Kidney (tissue), 14 donors: ENCODE results near the gene SOX6. TPM values are rescaled to one million over a fixed set of nuclear protein-coding genes. Genes with fewer than 3 reads are reported as not detected.

Source experiments
- DNase-seq, 5 donors: peaks; one replicate each; pipeline ENCODE4 v3.0.0-alpha.2; 2013 to 2020
- FAIRE-seq: peaks from 2 replicates; lab custom pipeline; 2012; peaks lifted over from hg19 to GRCh38; lab: Jason Lieb, UNC
- H3K27ac ChIP-seq, 2 donors: one replicate each; pipeline ENCODE4 v1.7.0; 2013; ENCODE audit warnings: low read depth in 2 of 2, low read length in 2 of 2, inconsistent platforms in 1 of 2
- H3K27me3 ChIP-seq: one replicate; pipeline ENCODE4 v1.7.1; 2013; ENCODE audit warnings: low read length, inconsistent platforms; ENCODE audit not compliant: control insufficient read depth, insufficient read depth
- H3K36me3 ChIP-seq, 3 donors: one replicate each; pipeline versions ENCODE4 v1.7.0 to v1.7.1; 2013; ENCODE audit warnings: low read length in 3 of 3, control low read depth in 1 of 3, inconsistent platforms in 1 of 3; ENCODE audit not compliant: insufficient read depth in 3 of 3, control insufficient read depth in 2 of 3
- H3K4me1 ChIP-seq, 3 donors: one replicate each; pipeline versions ENCODE4 v1.7.0 to v1.7.1; 2013; ENCODE audit warnings: low read length in 3 of 3, inconsistent platforms in 1 of 3, low read depth in 1 of 3; ENCODE audit not compliant: control insufficient read depth in 2 of 3, insufficient read depth in 2 of 3
- H3K4me3 ChIP-seq, 3 donors: one replicate each; pipeline versions ENCODE4 v1.7.0 to v1.8.1; 2013; ENCODE audit warnings: low read length in 3 of 3, control low read depth in 1 of 3, inconsistent platforms in 1 of 3
- H3K9ac ChIP-seq, 3 donors: one replicate each; pipeline versions ENCODE4 v1.7.0 to v1.7.1; 2013; ENCODE audit warnings: low read length in 3 of 3, control low read depth in 1 of 3, inconsistent platforms in 1 of 3
- H3K9me3 ChIP-seq, 3 donors: one replicate each; pipeline versions ENCODE4 v1.7.0 to v1.7.1; 2013; ENCODE audit warnings: low read length in 3 of 3, control low read depth in 1 of 3, inconsistent platforms in 1 of 3; ENCODE audit not compliant: control insufficient read depth in 2 of 3, insufficient read depth in 1 of 3
- intact Hi-C: fragments of 100-400 bp; cut with DNase I; formaldehyde crosslinking; loops from one replicate; pipeline ENCODE4 v1.11.1; 2022
- polyA plus RNA-seq: library from polyadenylated mRNA; stranded (reverse); fragments of 350-450 nt; fragmentation: Illumina TruSeq; extraction: RNeasy Lipid Tissue Mini Kit (QIAGEN cat#74804); gene quantifications from one replicate; pipeline ENCODE4 v1.2.3, GENCODE V29; 2014; ENCODE audit warnings: low read depth, low replicate concordance; ENCODE audit not compliant: insufficient read depth
- total RNA-seq: library from RNA; stranded (reverse); fragmentation: NEBNext Ultra II Directional; extraction: Animal tissue kit (Norgen Biotek cat#: 25700); gene quantifications from one replicate; pipeline ENCODE4 v1.2.1, GENCODE V29; 2021
- TF ChIP-seq, protein P1 (sequence below): IDR thresholded peaks from 3 replicates; pipeline ENCODE4 v1.5.1; 2012; ENCODE audit warnings: mild to moderate bottlenecking, moderate library complexity, borderline replicate concordance; ENCODE audit not compliant: insufficient read depth; ENCODE audit errors: extremely low read depth
- donor health status: control.
- donor health status: control.
- donor health status: control.
- donor health status: control.
- donor health status: control.
- donor health status: DM: yes; HTN: yes; CAD: no.
- donor health status: Normal renal cell carcinoma (clear cell type).

The SOX6 gene
- total and polyA plus RNA-seq, 2 donors from 2014 or later, result 5.0 to 47.3 TPM

DNA sequence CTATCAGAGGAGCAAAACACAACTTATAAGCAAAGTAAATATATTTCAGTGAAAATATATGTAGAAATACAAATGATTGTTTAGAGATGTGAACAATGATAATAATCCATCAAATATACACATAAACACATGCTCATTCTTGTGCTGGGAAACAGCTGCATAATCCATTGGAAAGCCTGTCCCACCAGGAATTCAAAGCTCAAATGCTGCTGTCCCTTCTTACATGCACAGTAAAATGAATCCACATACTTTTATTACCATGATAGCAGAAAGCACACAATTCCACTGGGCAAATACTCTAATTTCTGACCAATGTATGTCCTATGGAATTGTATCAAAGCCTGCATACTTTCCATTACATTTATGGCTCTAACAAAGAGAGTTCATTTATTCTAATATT is 44.5 kb downstream of the SOX6 start:
- intact Hi-C loops, result no loop called here
- no peaks in the 10 kb centered on the region for H3K9me3 ChIP-seq
- no peak overlapping the region for H3K4me3 ChIP-seq
- no peaks in the 10 kb centered on the region for H3K36me3 ChIP-seq
- no peaks in the 10 kb centered on the region for H3K27me3 ChIP-seq
- TF ChIP-seq, protein P1, sequence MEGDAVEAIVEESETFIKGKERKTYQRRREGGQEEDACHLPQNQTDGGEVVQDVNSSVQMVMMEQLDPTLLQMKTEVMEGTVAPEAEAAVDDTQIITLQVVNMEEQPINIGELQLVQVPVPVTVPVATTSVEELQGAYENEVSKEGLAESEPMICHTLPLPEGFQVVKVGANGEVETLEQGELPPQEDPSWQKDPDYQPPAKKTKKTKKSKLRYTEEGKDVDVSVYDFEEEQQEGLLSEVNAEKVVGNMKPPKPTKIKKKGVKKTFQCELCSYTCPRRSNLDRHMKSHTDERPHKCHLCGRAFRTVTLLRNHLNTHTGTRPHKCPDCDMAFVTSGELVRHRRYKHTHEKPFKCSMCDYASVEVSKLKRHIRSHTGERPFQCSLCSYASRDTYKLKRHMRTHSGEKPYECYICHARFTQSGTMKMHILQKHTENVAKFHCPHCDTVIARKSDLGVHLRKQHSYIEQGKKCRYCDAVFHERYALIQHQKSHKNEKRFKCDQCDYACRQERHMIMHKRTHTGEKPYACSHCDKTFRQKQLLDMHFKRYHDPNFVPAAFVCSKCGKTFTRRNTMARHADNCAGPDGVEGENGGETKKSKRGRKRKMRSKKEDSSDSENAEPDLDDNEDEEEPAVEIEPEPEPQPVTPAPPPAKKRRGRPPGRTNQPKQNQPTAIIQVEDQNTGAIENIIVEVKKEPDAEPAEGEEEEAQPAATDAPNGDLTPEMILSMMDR, result no peak
- no peak for DNase-seq
- FAIRE-seq, result no peak
- H3K9ac ChIP-seq, result no peak overlapping the region
- H3K27ac ChIP-seq, result no peak overlapping the region
- H3K4me1 ChIP-seq, result no peaks in the 10 kb centered on the region

DNA sequence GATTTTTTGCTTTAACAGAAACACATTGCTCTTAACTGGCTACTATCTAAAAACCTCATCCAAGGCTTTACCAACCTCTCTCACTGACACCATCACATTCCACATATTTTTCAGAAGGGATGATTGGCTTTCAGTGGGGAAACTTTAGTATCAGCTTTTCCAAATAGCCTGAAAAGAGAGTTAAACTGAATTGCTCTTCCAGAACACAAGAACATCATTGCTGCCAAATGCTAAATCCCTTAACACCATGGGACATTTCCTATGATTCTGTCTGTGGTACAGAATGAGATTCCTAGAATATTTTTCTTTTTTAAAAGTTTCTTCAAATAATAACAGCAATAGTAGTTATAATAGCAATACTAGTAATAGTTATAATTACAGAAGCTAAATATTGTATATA is 45.4 kb downstream of the SOX6 start:
- DNase-seq, result no peak
- Histone ChIP-seq H3K4me1 (no peaks in the 10 kb centered on the region), H3K9me3 (no peaks in the 10 kb centered on the region), H3K27me3 (no peaks in the 10 kb centered on the region), H3K4me3 (no peak overlapping the region), H3K27ac (no peak overlapping the region), H3K9ac (no peak overlapping the region), H3K36me3 (no peaks in the 10 kb centered on the region)
- no peak for FAIRE-seq
- intact Hi-C loops, result no loop called here
- TF ChIP-seq, protein P1, result no peak

DNA sequence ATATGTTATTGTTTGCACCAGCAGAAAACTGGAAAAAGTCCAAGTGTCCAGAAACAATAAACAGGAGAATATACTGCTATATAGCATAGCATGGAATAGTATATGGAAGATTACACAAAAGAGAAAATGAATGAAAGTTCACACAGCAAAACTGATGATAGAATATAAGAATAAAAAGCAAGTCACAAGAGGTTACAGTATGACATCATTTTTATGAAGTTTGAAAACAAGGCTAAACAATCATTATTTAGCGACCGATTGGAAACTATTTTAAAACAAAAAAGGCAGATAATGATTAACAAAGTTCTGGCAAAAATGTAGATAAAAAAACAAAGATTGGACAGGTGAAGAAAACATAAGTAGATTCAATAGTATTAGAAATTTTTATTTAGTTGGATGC is 47.1 kb downstream of the SOX6 start:
- Histone ChIP-seq H3K4me1 (no peaks in the 10 kb centered on the region), H3K36me3 (no peaks in the 10 kb centered on the region), H3K4me3 (no peak overlapping the region), H3K9me3 (no peaks in the 10 kb centered on the region), H3K27ac (no peak overlapping the region), H3K9ac (no peak overlapping the region), H3K27me3 (no peaks in the 10 kb centered on the region)
- intact Hi-C loops, result no loop called here
- FAIRE-seq, result no peak
- DNase-seq, result no peak
- TF ChIP-seq, protein P1, result no peak

DNA sequence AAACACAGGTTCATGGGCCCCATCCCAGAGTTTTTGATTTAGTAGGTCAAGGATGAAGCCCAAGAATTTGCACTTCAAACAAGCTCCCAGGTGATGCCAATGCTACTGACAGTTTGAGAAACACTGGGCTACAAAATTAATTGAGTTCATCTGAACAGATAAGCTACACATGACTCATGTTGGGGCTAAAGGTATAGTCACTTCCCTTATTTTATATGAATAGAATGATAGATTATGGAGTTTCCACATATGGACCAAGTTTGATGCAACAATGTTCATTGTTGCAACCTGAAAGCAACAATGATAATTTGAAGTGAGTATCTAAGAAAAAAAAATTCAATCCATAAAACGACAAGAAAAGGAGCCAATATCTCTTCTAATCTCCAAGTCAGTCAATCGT is 54.9 kb downstream of the SOX6 start:
- DNase-seq, result no peak
- Histone ChIP-seq H3K9me3 (no peaks in the 10 kb centered on the region), H3K27ac (no peak overlapping the region), H3K9ac (no peak overlapping the region), H3K4me3 (no peak overlapping the region), H3K27me3 (no peaks in the 10 kb centered on the region), H3K36me3 (no peaks in the 10 kb centered on the region), H3K4me1 (peaks cover 0 to 14% (median 0%) of the 10 kb centered on the region in 3 donors)
- intact Hi-C loops, result no loop called here
- TF ChIP-seq, protein P1, result no peak
- no peak for FAIRE-seq
